ENCODE measurements around the gene AIG1.

Gene AIG1

GRCh38 chr6:143064951-143065683 is 4.4 kb downstream of the AIG1 start:
- Histone ChIP-seq H3K27ac (ENCODE audit: poor library complexity, severe bottlenecking) (no peak overlapping the region), H3K4me3 (ENCODE audit: severe bottlenecking) (no peak overlapping the region), H3K36me3 (ENCODE audit: low read depth) (0 out of 2 replicates have a peak, but pooled peaks cover 7% of the 10 kb centered on the region), H3K27me3 (ENCODE audit: insufficient read depth, poor library complexity, severe bottlenecking) (no peaks in the 10 kb centered on the region), H3K9me3 (ENCODE audit: severe bottlenecking) (no peaks in the 10 kb centered on the region), H3K4me1 (ENCODE audit: insufficient read depth, poor library complexity, severe bottlenecking) (peaks cover 14% of the 10 kb centered on the region)
- no peak for DNase-seq (ENCODE audit: low spot score)
- no peak for ATAC-seq (ENCODE audit: low read depth)
- TF ChIP-seq CTCF (IDR thresholded peaks at IDR 0.05; ENCODE audit: poor library complexity, severe bottlenecking) = no peak

- no peak for DNase-seq (ENCODE audit: low spot score)
- Histone ChIP-seq H3K36me3 (ENCODE audit: low read depth) (0 out of 2 replicates have a peak, but pooled peaks cover 3% of the 10 kb centered on the region), H3K27me3 (ENCODE audit: insufficient read depth, poor library complexity, severe bottlenecking) (no peaks in the 10 kb centered on the region), H3K4me1 (ENCODE audit: insufficient read depth, poor library complexity, severe bottlenecking) (peaks cover 8% of the 10 kb centered on the region), H3K4me3 (ENCODE audit: severe bottlenecking) (no peak overlapping the region), H3K9me3 (ENCODE audit: severe bottlenecking) (no peaks in the 10 kb centered on the region), H3K27ac (ENCODE audit: poor library complexity, severe bottlenecking) (no peak overlapping the region)
- no peak for TF ChIP-seq CTCF (IDR thresholded peaks at IDR 0.05; ENCODE audit: poor library complexity, severe bottlenecking)
- no peak for ATAC-seq (ENCODE audit: low read depth)
Measured at GRCh38 chr6:143068001-143068400, 7.3 kb downstream of the AIG1 start.

- Histone ChIP-seq H3K27ac (ENCODE audit: poor library complexity, severe bottlenecking) (no peak overlapping the region), H3K4me3 (ENCODE audit: severe bottlenecking) (no peak overlapping the region), H3K27me3 (ENCODE audit: insufficient read depth, poor library complexity, severe bottlenecking) (no peaks in the 10 kb centered on the region), H3K36me3 (ENCODE audit: low read depth) (peaks cover 7% of the 10 kb centered on the region; the same call in 1 of the 2 replicates), H3K4me1 (ENCODE audit: insufficient read depth, poor library complexity, severe bottlenecking) (peaks cover 8% of the 10 kb centered on the region), H3K9me3 (ENCODE audit: severe bottlenecking) (peaks cover 3% of the 10 kb centered on the region)
- TF ChIP-seq CTCF (IDR thresholded peaks at IDR 0.05; ENCODE audit: poor library complexity, severe bottlenecking) = no peak
- DNase-seq (ENCODE audit: low spot score) = no peak
- no peak for ATAC-seq (ENCODE audit: low read depth)
Measured at GRCh38 chr6:143074101-143074500, 13.4 kb downstream of the AIG1 start.

- Histone ChIP-seq H3K36me3 (ENCODE audit: low read depth) (peaks cover 7% of the 10 kb centered on the region; the same call in 1 of the 2 replicates), H3K9me3 (ENCODE audit: severe bottlenecking) (peaks cover 3% of the 10 kb centered on the region), H3K4me1 (ENCODE audit: insufficient read depth, poor library complexity, severe bottlenecking) (peaks cover 8% of the 10 kb centered on the region), H3K4me3 (ENCODE audit: severe bottlenecking) (no peak overlapping the region), H3K27me3 (ENCODE audit: insufficient read depth, poor library complexity, severe bottlenecking) (no peaks in the 10 kb centered on the region), H3K27ac (ENCODE audit: poor library complexity, severe bottlenecking) (no peak overlapping the region)
- DNase-seq (ENCODE audit: low spot score) = no peak
- TF ChIP-seq CTCF (IDR thresholded peaks at IDR 0.05; ENCODE audit: poor library complexity, severe bottlenecking) = no peak
- no peak for ATAC-seq (ENCODE audit: low read depth)
Measured at GRCh38 chr6:143074670-143075318, 14.1 kb downstream of the AIG1 start.

Data from RWPE2 (cell line).